Esophagus muscularis mucosa (tissue), 4 donors: ENCODE measurements around the gene DNMBP. TPM values are rescaled to one million over a fixed set of nuclear protein-coding genes. Genes with fewer than 3 reads are reported as not detected.

ENCODE experiments used
- DNase-seq: peaks from one replicate; pipeline ENCODE4 v3.0.0-alpha.2; 2017; ENCODE audit errors: extremely low spot score
- H3K27ac ChIP-seq, 4 donors: fragments of 200-600 bp; sonication (generic); replicated peaks in 1 of 4; 1 replicate in 3 of 4; 2 replicates in 1 of 4; pipeline ENCODE4 v1.5.1; 2016 to 2019; ENCODE audit warnings: mild to moderate bottlenecking in 1 of 4
- H3K27me3 ChIP-seq, 4 donors: fragments of 200-600 bp; sonication (generic); one replicate each; pipeline versions ENCODE4 v1.5.1 to v1.6.0; 2016 to 2019
- H3K36me3 ChIP-seq, 4 donors: fragments of 200-600 bp; sonication (generic); one replicate each; pipeline ENCODE4 v1.5.1; 2016 to 2019
- H3K4me1 ChIP-seq, 4 donors: fragments of 200-600 bp; sonication (generic); one replicate each; pipeline ENCODE4 v1.5.1; 2016 to 2019
- H3K4me3 ChIP-seq, 4 donors: fragments of 200-600 bp; sonication (generic); 1 replicate in 2 of 4; 2 replicates in 2 of 4; pipeline ENCODE4 v1.5.1; 2016 to 2019; ENCODE audit warnings: mild to moderate bottlenecking in 4 of 4, moderate library complexity in 1 of 4
- H3K9me3 ChIP-seq, 4 donors: fragments of 200-600 bp; sonication (generic); 1 replicate in 3 of 4; 2 replicates in 1 of 4; pipeline ENCODE4 v1.5.1; 2016 to 2019
- CTCF ChIP-seq, 3 experiments: fragments of 200-600 bp in 2 of 3; fragments of 450-650 bp in 1 of 3; sonication (generic) in 2 of 3; IDR thresholded peaks; one replicate each; pipeline ENCODE4 v1.5.1; 2017 to 2019; ENCODE audit warnings: antibody characterized with exemption in 3 of 3, mild to moderate bottlenecking in 2 of 3, moderate library complexity in 1 of 3
- EP300 ChIP-seq: sonication (generic); formaldehyde crosslinking; IDR thresholded peaks from one replicate; pipeline ENCODE4 v1.6.1; 2017; ENCODE audit warnings: antibody characterized with exemption
- POLR2A ChIP-seq: fragments of 450-650 bp; IDR thresholded peaks from one replicate; pipeline ENCODE4 v1.6.1; 2017; ENCODE audit warnings: antibody characterized with exemption, moderate library complexity, mild to moderate bottlenecking, low read depth
- POLR2AphosphoS5 ChIP-seq, 2 donors: sonication (generic); formaldehyde crosslinking; IDR thresholded peaks; one replicate each; pipeline ENCODE4 v1.6.1; 2017; ENCODE audit warnings: antibody characterized with exemption in 2 of 2
- WGBS: methylation state at CpG from one replicate; pipeline ENCODE4 v1.1.5; 2018; 5-methylcytosine and 5-hydroxymethylcytosine counted together
- intact Hi-C: fragments of 100-400 bp; cut with DNase I; formaldehyde crosslinking; loops from one replicate; pipeline ENCODE4 v1.15.1; 2023
- total RNA-seq, 4 donors: library from RNA; depleted of rRNA; stranded (reverse); fragments of >200 nt; gene quantifications; one replicate each; pipeline versions ENCODE4 v1.1.0 to v1.2.1, GENCODE V29; 2016

DNMBP gene
- total RNA-seq, 4 donors from 2014 or later = 14.5 to 21.6 (median 17.4) TPM

- Histone ChIP-seq H3K27me3 (no peaks in the 10 kb centered on the region), H3K9me3 (no peaks in the 10 kb centered on the region), H3K4me3 (peak overlapping the region; percentile 62 to 91 (median 76)), H3K27ac (peak overlapping the region; percentile 85 to 90 (median 90)), H3K36me3 (no peaks in the 10 kb centered on the region), H3K4me1 (peaks cover 43 to 68% (median 62%) of the 10 kb centered on the region in 4 donors)
- WGBS = 15% methylated on average over 6 of the region's 6 CpGs
- intact Hi-C loops = no loop called here
- DNase-seq = no peak
- TF ChIP-seq POLR2A = no peak
- no peak for TF ChIP-seq POLR2AphosphoS5 (IDR thresholded peaks at IDR 0.05)
- no peak for TF ChIP-seq CTCF (IDR thresholded peaks at IDR 0.05)
- no peak for TF ChIP-seq EP300
Measured at GRCh38 chr10:100008142-100008522, 1.6 kb downstream of the DNMBP start.

- intact Hi-C loops = no loop called here
- H3K36me3 ChIP-seq = no peaks in the 10 kb centered on the region
Measured at GRCh38 chr10:100007231-100008141, 2.3 kb downstream of the DNMBP start.

GRCh38 chr10:100006243-100006886 is 3.4 kb downstream of the DNMBP start:
- peak overlapping the region; percentile 85 to 90 (median 90) for H3K27ac ChIP-seq
- TF ChIP-seq POLR2AphosphoS5 (IDR thresholded peaks at IDR 0.05) (peak in 1 of 2 donors; percentile 57), EP300 (no peak), POLR2A (no peak)
- intact Hi-C loops = no loop called here
- no peak for DNase-seq
- no peaks in the 10 kb centered on the region for H3K36me3 ChIP-seq
- peaks cover 43 to 84% (median 73%) of the 10 kb centered on the region in 4 donors for H3K4me1 ChIP-seq
- H3K9me3 ChIP-seq = no peaks in the 10 kb centered on the region
- no peaks in the 10 kb centered on the region for H3K27me3 ChIP-seq
- WGBS = 20% methylated on average over 4 of the region's 4 CpGs
- H3K4me3 ChIP-seq = peak overlapping the region in 1 of 4 donors; percentile 17

More at GRCh38 chr10:100007231-100008141, 2.3 kb downstream of the DNMBP start:
- H3K27me3 ChIP-seq = no peaks in the 10 kb centered on the region
- H3K9me3 ChIP-seq = no peaks in the 10 kb centered on the region
- peak overlapping the region; percentile 85 to 90 (median 90) for H3K27ac ChIP-seq
- no peak for DNase-seq
- TF ChIP-seq CTCF (IDR thresholded peaks at IDR 0.05) (no peak), EP300 (no peak), POLR2A (no peak), POLR2AphosphoS5 (IDR thresholded peaks at IDR 0.05) (no peak)
- peak overlapping the region; percentile 0 to 91 (median 76) for H3K4me3 ChIP-seq
- 54% methylated on average over 10 of the region's 10 CpGs for WGBS
- peaks cover 43 to 72% (median 63%) of the 10 kb centered on the region in 4 donors for H3K4me1 ChIP-seq

GRCh38 chr10:100004805-100005510 is 4.8 kb downstream of the DNMBP start:
- Histone ChIP-seq H3K9me3 (no peaks in the 10 kb centered on the region), H3K36me3 (no peaks in the 10 kb centered on the region), H3K4me1 (peaks cover 47 to 83% (median 78%) of the 10 kb centered on the region in 4 donors), H3K27me3 (no peaks in the 10 kb centered on the region), H3K4me3 (no peak overlapping the region), H3K27ac (peak overlapping the region; percentile 85 to 90 (median 90))
- intact Hi-C loops = no loop called here
- TF ChIP-seq POLR2AphosphoS5 (IDR thresholded peaks at IDR 0.05) (no peak), CTCF (IDR thresholded peaks at IDR 0.05) (no peak), EP300 (no peak), POLR2A (no peak)
- DNase-seq = no peak
- 86% methylated on average over 3 of the region's 3 CpGs for WGBS
